ENCODE measurements around the gene CDC45.
A peak's percentile ranks its signal among the peaks of the same experiment; 100 is the strongest.

Gene CDC45

GRCh38 chr22:19469421-19469820, 10.3 kb upstream of the CDC45 start:
- DNase-seq: no peak

DNA sequence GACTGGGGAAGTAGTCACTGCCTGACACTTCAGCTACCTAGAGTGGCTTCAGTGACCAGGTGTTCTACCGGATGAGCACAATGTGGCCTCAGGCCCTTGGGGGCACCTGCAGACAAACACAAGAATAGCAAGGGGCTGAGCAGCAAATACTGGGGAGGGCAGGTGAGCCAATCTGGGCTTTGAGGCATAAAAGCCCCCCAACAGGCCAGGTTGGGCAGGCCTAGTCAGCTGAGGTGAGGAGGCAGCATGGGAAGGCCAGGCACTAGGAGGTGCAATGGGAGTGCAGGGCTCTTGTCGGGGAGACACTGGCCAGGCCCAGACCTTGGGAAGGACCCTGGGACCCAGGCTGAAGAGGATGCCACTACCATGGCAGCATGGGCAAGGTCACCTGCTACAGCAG, 9.7 kb upstream of the CDC45 start:
- no peak for DNase-seq

DNA sequence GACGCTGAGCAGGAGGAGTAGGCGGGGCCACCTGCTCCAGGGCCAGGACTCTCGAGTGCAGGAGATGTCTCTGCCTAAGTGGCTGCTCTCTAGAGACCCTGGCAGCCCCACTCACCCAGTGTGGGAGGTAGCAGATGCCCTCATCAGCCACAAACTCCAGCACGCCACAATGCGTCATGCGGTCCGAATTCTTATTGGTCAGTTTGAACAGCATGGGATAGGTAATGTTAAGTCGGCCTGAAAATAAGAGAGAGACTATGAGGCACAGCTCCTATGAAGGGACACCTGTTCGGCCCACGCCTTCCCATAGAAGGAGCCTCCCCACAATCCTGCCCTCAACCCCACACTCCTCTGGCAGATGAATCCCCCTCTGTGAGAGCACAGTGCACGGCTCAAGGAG, 8.1 kb upstream of the CDC45 start:
- DNase-seq: no peak

GRCh38 chr22:19472233-19472632, 7.5 kb upstream of the CDC45 start:
- no peak for DNase-seq

- no peak for DNase-seq
These were observed 6.1 kb upstream of the CDC45 start for GRCh38 chr22:19473578-19473977.

DNA sequence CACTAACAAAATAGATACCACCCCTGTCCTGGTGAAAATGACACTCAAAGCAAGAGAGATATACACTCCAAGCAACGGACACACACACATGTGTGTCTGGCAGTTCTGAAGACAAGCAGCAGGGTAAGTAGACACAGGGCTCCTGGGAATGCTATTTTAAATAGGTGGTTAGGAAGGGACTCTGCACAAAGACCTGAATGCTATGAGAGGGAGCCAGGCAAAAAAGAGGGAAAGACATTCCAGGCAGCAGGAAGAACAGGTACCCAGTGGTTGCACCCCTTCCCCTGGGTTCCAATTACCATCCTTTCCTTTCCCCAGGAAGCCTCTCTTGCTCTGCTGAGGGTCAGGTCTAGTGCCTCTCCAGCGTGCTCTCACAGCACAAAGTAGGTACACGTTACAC, 3.7 kb upstream of the CDC45 start:
- DNase-seq: no peak

DNA sequence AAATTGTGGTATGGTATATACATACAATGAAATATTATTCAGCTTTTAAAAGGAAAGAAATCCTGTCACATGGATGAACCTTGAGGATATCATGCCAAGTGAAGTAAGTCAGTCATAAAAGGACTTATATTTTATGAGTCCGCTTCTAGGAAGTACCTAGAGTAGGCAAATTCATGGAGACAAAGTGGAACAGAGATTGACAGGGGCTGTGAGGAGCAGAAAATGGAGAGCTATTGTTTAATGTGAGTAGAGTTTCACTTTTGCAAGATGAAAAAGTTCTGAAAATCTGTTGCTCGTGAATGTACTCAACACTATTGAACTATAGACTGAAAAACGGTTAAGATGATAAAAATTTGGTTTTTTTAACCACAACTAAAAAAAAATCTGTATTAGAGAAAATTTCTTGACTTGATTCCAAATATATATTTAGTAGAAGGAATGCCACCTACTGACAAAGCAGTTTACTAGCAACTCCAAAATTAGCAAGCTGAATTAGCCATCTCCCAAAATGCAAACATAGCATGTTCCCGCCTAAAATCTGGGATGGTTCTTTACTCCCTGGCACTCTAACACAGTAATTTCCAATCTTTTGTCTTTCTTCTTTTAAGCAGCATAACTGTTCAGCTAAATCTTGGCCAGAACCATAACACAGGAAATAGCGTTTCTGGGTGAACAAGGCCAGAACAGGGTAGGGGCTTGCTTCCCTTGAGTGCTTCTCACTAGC, 2.2 kb upstream of the CDC45 start:
- DNase-seq: peak in 1 of 2 donors; percentile 2

GRCh38 chr22:19478045-19478900, 1.4 kb upstream of the CDC45 start:
- DNase-seq: peak; percentile 1 to 15

DNA sequence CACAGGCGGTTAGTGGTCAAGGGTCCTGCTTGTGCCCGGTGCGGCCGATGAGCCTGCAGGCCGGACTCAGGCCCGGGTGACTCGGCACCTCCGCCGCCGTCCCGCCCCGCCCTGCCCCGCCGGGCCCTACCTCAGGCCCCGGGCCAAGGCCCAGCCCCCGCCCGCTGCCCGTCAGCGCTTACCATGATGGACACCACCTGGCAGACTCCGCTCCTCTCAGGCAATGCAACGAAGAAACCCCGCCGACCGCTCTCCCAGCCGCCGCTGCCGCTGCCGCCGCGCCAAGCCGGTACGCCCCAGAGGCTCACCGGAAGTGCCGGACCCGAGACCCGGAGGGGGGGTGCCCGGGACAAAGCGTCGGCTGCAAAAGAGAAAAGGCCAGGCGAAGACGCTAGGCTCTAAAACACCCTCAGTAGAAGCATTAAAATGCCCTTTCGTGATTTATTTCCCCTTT, 792 bp upstream of the CDC45 start, which contains the start of gene UFD1:
TSS of gene UFD1 (minus strand) at position 293 of the 454 bp plus-strand sequence. CDS start at position 185, 108 bp downstream.
- DNase-seq: peak in 1 of 2 donors; percentile 54

DNA sequence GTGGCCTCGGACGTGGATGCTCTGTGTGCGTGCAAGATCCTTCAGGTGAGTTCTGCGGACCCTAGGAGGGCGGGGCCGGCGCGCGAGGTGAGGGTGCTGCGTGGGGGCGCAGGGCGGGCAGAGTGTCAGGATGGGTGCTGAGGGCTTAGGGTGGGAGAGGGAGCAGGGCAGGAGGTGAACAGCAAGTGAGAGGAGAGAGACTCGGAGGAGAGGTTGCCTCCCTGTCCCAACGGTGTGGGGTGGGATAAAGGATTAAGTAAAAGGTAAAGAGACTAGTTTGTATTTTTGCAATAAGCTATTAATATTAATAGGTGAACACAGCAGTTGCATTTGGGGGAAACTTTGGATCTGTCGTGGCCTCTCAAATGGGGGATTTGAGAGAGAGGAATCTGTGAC, 451 bp downstream of the CDC45 start:
- DNase-seq: no peak

DNA sequence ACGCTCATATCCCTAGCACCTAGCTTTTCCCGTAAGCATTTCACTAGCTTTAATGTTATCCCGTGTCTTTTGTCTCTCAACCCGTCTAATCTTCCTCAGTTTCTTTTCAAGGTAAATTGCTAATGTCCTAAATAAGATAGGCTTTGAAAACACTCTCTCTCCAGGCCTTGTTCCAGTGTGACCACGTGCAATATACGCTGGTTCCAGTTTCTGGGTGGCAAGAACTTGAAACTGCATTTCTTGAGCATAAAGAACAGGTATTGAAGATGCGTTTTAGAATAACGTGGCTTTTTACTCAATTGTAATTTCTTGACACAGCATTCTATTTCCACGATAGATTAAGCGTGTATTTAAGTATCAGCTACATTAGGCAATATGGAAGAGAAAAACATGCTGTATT, 1.1 kb downstream of the CDC45 start:
- no peak for DNase-seq

- no peak for DNase-seq
These were observed 2.6 kb downstream of the CDC45 start for GRCh38 chr22:19482297-19482696.

GRCh38 chr22:19483481-19484244, 3.9 kb downstream of the CDC45 start:
- no peak for DNase-seq

DNA sequence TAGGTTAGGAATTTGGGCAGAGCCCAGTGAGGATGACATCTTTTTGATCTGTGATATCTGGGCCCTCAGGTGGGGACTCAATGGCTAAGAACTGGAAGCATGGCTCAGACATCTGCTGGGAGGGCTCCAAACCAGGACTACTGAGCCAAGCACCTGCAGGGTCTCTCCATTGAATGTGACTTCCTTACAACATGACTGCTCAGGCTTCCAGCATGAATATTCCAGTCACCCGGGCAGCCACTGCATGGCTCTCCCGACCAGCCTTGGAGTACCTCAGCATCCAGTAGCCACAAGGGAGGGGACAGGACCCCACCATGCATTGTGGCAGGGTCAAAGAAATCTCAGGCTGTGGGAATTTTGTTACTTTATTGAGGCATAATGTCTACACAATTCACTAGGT, 8.6 kb downstream of the CDC45 start:
- DNase-seq: no peak

DNA sequence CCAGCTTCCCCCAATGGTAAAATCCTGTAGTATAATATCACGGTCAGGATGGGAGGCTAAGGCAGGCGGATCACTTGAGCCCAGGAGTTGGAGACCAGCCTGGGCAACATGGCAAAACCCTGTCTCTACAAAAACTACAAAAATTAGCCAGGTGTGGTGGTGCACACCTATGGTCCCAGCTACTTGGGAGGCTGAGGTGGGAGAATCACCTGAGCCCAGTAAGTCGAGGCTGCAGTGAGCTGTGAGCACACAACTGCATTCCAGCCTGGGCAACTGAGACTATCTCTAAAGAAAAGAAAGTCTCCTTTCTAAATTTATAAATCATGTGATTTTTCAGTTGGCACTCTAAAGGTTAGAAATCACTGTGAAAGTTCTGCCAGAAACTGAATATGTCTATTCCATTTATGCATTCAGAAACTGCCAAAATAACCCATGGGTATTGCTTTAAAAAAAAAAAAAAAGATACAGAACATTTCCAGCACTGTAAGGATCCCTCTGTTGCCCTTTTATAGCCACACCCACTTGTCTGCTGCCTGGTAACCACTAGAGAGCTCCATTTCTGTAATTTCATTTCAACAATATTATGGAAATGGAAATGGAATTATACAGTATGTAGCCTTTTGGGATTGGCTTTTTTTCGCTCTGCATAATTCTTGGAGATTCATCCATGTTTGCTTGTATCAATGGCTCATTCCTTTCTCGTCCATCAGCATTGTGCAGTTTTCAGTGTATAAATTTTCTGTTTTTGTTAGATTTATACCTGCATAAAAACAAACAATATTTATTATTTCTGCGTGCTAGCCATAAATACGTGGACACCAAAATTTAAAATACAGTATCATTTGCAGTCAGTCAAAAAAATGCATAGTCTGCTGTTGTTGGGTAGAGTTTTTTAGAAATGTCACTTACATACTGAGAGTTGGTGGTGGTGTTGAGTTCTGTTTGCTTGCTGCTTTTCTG, 9.4 kb downstream of the CDC45 start:
- DNase-seq: peak in 1 of 2 donors; percentile 8

- DNase-seq: no peak
These were observed 11.0 kb downstream of the CDC45 start for GRCh38 chr22:19490628-19491230.

DNA sequence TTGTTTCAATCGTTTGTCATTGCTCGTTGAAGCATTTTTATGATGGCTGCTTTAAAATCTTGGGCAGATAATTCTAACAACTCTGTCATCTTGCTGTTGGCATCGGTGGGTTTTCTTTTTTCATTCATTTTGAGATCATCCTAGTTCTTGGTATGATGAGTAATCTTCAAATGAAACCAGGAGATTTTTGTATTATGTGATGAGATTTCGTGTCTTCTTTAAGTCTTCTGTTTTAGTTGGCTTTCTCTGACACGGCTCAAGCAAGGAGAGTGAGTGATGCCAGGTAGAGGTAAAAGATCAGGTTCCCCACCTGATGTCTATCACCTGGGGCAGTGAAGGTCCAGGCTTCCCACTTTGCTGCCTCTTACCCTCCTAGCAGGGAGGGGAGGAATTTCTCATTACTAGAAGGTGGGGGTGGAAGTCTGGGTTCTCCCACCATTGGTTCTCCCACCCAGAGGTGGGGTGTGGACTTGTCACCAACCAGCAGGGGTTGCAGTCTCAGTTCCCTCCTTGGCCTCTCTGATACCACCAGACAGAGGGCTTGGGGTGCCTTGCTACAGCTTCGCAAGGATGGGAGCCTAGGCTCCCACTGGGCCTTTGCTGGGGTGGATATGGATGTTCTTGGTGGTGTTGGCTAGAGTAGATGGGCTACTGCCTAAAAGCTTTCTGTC, 12.9 kb downstream of the CDC45 start:
- DNase-seq: no peak

GRCh38 chr22:19494001-19494560, 14.4 kb downstream of the CDC45 start:
- DNase-seq: no peak

GRCh38 chr22:19494676-19495173, 15.0 kb downstream of the CDC45 start:
- DNase-seq: no peak

- DNase-seq: no peak
These were observed 16.0 kb downstream of the CDC45 start for GRCh38 chr22:19495562-19496323.

Measured in inflammatory macrophage treated with lipopolysaccharide for 1 hour (primary cell).